Panc1 (cell line): ENCODE data around the gene MEGF11. TPM values are rescaled to one million over a fixed set of nuclear protein-coding genes. Genes with fewer than 3 reads are reported as not detected.

Experiments
- ATAC-seq: fragments of 200-7000 bp; cut with Tn5 transposase; 2 replicates; pipeline ENCODE4 v1.9.1; 2020; ENCODE audit warnings: mild to moderate bottlenecking, moderate library complexity
- BruUV-seq: library from RNA; stranded (reverse); fragments of 400-500 nt; replicated peaks from 2 replicates; lab custom pipeline; 2021; lab: Mats Ljungman, UMichigan
- CTCF ChIA-PET: fragments of 300-600 bp; sonication (Branson Sonifier 250); formaldehyde crosslinking; loops from one replicate; lab custom pipeline; 2022; ENCODE audit warnings: antibody characterized with exemption; lab: Charles Lee
- POLR2A ChIA-PET: fragments of 300-600 bp; sonication (Branson Sonifier 250); formaldehyde crosslinking; loops from one replicate; lab custom pipeline; 2022; ENCODE audit warnings: antibody characterized with exemption; lab: Charles Lee
- DNase-seq: peaks from one replicate; pipeline ENCODE4 v3.0.0-alpha.2; 2010; ENCODE audit warnings: low read depth, low spot score
- H3K27ac ChIP-seq: 2 replicates; pipeline ENCODE4 v1.5.1; 2011; ENCODE audit warnings: mild to moderate bottlenecking, low read length, inconsistent platforms
- H3K27me3 ChIP-seq: fragments of 200-500 bp; sonication (Bioruptor generic); 2 replicates; pipeline ENCODE4 v1.6.0; 2014; ENCODE audit warnings: low read length, inconsistent platforms; ENCODE audit not compliant: control insufficient read depth, insufficient read depth
- H3K36me3 ChIP-seq: fragments of 200-500 bp; sonication (Bioruptor generic); 2 replicates; pipeline ENCODE4 v1.5.1; 2014; ENCODE audit warnings: inconsistent platforms, mild to moderate bottlenecking, low read length, moderate library complexity; ENCODE audit not compliant: control insufficient read depth, insufficient read depth
- H3K4me1 ChIP-seq: 2 replicates; pipeline ENCODE4 v1.5.1; 2011; ENCODE audit warnings: inconsistent platforms, mild to moderate bottlenecking, low read length, moderate library complexity; ENCODE audit not compliant: control insufficient read depth, insufficient read depth
- H3K4me3 ChIP-seq, 2 experiments: 2 replicates each; pipeline ENCODE4 v1.5.1; 2011 to 2012; ENCODE audit warnings: low read depth in 2 of 2, low read length in 2 of 2, mild to moderate bottlenecking in 2 of 2, inconsistent platforms in 1 of 2, moderate library complexity in 1 of 2
- H3K9me3 ChIP-seq: fragments of 200-500 bp; sonication (Bioruptor generic); 2 replicates; pipeline ENCODE4 v1.5.1; 2014; ENCODE audit warnings: low read depth, mild to moderate bottlenecking, inconsistent platforms, low read length, moderate library complexity; ENCODE audit not compliant: control insufficient read depth, insufficient read depth
- POLR2AphosphoS5 ChIP-seq: IDR thresholded peaks from 2 replicates; pipeline ENCODE4 v1.6.1; 2012; ENCODE audit warnings: mild to moderate bottlenecking, low read depth, low read length, moderate library complexity
- SIN3A ChIP-seq: IDR thresholded peaks from 2 replicates; pipeline ENCODE4 v1.6.1; 2012; ENCODE audit warnings: low read depth, mild to moderate bottlenecking, low read length, moderate library complexity, borderline replicate concordance; ENCODE audit not compliant: insufficient read depth
- TCF7L2 ChIP-seq: IDR thresholded peaks from 2 replicates; pipeline ENCODE4 v1.6.1; 2011; ENCODE audit warnings: mild to moderate bottlenecking, low read depth, low read length, inconsistent platforms
- in situ Hi-C: cut with HindIII; loops from 2 replicates; pipeline ENCODE4 v1.10.0; 2016; ENCODE audit warnings: low sequenced_read_pairs, low pct_unique_long_range_greater_than_20kb
- intact Hi-C: fragments of 100-400 bp; cut with micrococcal nuclease; formaldehyde crosslinking; loops from one replicate; pipeline ENCODE4 v1.10.0; 2022; ENCODE audit not compliant: unreplicated experiment
- total RNA-seq: library from RNA; stranded (reverse); gene quantifications from one replicate; pipeline ENCODE4 v1.2.1, GENCODE V29; 2021; ENCODE audit not compliant: unreplicated experiment
- TF ChIP-seq, protein P1 (sequence below), 2 experiments: IDR thresholded peaks; 2 replicates each; pipeline ENCODE4 v1.6.1; 2011 to 2012; ENCODE audit warnings: low read depth in 2 of 2, control low read depth in 1 of 2, low read length in 1 of 2, mild to moderate bottlenecking in 1 of 2, moderate library complexity in 1 of 2; ENCODE audit not compliant: insufficient read depth in 1 of 2
- TF ChIP-seq, protein P2 (sequence below): fragments of 450-650 bp; IDR thresholded peaks from 2 replicates; pipeline ENCODE4 v1.5.1; 2017; ENCODE audit warnings: mild to moderate bottlenecking

Gene MEGF11
- total RNA-seq, 1 experiment from 2014 or later: 0.95 TPM

DNA sequence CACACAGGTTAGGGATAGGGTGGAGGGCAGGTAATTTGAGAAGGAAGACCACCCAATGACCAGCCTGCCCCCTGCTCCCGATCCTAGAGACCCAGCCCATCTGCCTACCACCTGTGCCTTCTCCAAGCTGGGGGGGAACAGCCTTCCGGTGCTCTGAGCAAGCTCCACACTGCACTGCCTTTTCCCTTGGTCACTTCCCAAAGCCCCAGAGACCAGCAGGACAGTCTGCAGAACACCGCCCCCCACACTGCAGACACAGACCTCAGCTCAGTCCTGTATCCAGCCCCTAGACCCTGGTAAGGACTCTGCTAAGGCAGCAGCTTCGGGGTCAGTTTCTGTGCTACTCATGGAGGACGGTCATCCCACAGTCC, 156.9 kb downstream of the MEGF11 start:
- BruUV-seq: no TSS peak

DNA sequence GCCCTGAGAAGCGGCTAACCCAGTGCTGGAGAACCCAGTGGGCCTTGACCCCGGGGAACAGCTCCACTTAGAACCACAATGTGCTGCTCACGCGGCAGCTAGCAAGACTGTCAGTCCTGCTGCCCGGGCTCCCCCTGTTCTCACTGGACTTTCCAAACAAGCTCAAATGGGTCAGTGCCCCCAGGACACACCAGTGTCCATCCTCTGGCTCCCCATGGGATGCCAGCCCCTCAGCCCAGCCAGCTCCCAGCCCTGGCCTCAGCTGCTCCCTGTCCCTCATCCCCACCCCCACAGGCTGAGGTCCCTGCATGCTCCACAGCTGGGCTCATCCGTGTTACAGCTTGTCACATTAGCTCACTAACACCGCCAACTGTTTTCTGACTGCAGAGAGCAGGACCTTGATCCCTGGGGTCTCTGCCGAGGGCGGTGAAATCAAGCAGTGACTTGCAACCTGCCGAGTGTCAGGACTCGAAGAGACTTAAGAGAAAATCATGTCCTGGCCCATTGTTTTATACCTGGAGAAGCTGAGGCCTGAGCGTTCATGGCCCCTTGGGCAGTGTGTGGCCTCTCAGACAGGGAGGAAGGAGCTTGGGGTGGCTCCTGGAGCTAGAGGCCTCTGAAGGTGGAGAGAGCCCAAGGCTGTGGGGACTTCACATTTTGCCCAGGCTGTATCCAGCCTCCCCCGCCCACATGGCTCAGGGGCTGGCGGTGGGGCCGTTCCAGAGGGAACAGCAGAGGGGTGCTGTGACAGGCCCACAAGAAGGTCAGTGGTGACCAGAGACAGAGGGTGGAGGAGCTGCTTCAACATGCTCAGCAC, 157.5 kb downstream of the MEGF11 start:
- BruUV-seq: no TSS peak
- ChIA-PET POLR2A (no interaction called here), CTCF (no interaction called here)
- TF ChIP-seq POLR2AphosphoS5: no peak
- no peak for ATAC-seq
- H3K9me3 ChIP-seq: no peaks in the 10 kb centered on the region
- H3K4me1 ChIP-seq: no peaks in the 10 kb centered on the region
- in situ Hi-C loops: no loop called here
- no peak overlapping the region for H3K27ac ChIP-seq
- no peaks in the 10 kb centered on the region for H3K36me3 ChIP-seq
- DNase-seq: no peak
- intact Hi-C loops: no loop called here
- peaks cover 3% of the 10 kb centered on the region for H3K27me3 ChIP-seq
- no peak overlapping the region for H3K4me3 ChIP-seq

More for the DNA sequence above, 156.9 kb downstream of the MEGF11 start:
- Histone ChIP-seq H3K4me1 (no peaks in the 10 kb centered on the region), H3K36me3 (no peaks in the 10 kb centered on the region), H3K27ac (no peak overlapping the region), H3K9me3 (no peaks in the 10 kb centered on the region), H3K4me3 (no peak overlapping the region), H3K27me3 (peaks cover 3% of the 10 kb centered on the region)
- in situ Hi-C loops (no loop called here), intact Hi-C loops (no loop called here)
- ATAC-seq: no peak
- ChIA-PET CTCF (no interaction called here), POLR2A (no interaction called here)
- TF ChIP-seq SIN3A (no peak), POLR2AphosphoS5 (no peak), TCF7L2 (no peak)
- TF ChIP-seq, protein P1, sequence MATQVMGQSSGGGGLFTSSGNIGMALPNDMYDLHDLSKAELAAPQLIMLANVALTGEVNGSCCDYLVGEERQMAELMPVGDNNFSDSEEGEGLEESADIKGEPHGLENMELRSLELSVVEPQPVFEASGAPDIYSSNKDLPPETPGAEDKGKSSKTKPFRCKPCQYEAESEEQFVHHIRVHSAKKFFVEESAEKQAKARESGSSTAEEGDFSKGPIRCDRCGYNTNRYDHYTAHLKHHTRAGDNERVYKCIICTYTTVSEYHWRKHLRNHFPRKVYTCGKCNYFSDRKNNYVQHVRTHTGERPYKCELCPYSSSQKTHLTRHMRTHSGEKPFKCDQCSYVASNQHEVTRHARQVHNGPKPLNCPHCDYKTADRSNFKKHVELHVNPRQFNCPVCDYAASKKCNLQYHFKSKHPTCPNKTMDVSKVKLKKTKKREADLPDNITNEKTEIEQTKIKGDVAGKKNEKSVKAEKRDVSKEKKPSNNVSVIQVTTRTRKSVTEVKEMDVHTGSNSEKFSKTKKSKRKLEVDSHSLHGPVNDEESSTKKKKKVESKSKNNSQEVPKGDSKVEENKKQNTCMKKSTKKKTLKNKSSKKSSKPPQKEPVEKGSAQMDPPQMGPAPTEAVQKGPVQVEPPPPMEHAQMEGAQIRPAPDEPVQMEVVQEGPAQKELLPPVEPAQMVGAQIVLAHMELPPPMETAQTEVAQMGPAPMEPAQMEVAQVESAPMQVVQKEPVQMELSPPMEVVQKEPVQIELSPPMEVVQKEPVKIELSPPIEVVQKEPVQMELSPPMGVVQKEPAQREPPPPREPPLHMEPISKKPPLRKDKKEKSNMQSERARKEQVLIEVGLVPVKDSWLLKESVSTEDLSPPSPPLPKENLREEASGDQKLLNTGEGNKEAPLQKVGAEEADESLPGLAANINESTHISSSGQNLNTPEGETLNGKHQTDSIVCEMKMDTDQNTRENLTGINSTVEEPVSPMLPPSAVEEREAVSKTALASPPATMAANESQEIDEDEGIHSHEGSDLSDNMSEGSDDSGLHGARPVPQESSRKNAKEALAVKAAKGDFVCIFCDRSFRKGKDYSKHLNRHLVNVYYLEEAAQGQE (IDR thresholded peaks at IDR 0.05; ENCODE audit: insufficient read depth in 1 of 2, low read depth in 2 of 2, low read length in 1 of 2): no peak
- TF ChIP-seq, protein P2, sequence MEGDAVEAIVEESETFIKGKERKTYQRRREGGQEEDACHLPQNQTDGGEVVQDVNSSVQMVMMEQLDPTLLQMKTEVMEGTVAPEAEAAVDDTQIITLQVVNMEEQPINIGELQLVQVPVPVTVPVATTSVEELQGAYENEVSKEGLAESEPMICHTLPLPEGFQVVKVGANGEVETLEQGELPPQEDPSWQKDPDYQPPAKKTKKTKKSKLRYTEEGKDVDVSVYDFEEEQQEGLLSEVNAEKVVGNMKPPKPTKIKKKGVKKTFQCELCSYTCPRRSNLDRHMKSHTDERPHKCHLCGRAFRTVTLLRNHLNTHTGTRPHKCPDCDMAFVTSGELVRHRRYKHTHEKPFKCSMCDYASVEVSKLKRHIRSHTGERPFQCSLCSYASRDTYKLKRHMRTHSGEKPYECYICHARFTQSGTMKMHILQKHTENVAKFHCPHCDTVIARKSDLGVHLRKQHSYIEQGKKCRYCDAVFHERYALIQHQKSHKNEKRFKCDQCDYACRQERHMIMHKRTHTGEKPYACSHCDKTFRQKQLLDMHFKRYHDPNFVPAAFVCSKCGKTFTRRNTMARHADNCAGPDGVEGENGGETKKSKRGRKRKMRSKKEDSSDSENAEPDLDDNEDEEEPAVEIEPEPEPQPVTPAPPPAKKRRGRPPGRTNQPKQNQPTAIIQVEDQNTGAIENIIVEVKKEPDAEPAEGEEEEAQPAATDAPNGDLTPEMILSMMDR: no peak
- DNase-seq: no peak

DNA sequence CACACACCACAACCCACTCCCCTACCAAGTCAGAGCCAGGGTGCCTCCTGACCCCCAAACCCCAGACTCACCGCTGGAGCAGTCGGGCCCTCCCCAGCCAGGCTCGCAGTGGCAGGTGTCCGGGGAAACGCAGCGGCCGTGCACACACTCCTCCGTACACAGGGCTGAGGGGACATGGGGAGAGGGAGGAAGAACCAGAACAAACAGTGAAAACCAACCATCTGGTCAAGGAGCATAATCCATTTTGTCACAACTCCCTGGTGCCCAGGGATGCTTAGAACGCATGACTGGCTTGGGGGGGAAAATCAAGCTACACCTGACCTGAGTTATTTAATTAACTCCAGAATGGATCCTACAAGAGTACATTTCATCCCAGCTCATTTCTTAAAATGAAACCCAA, 159.2 kb downstream of the MEGF11 start:
- H3K27me3 ChIP-seq: peaks cover 3% of the 10 kb centered on the region
- no peaks in the 10 kb centered on the region for H3K9me3 ChIP-seq
- ChIA-PET CTCF (no interaction called here), POLR2A (no interaction called here)
- no peak for DNase-seq
- H3K27ac ChIP-seq: no peak overlapping the region
- no TSS peak for BruUV-seq
- in situ Hi-C loops: no loop called here
- intact Hi-C loops: no loop called here
- H3K4me1 ChIP-seq: no peaks in the 10 kb centered on the region
- no peak for ATAC-seq
- H3K36me3 ChIP-seq: no peaks in the 10 kb centered on the region
- H3K4me3 ChIP-seq: no peak overlapping the region
- TF ChIP-seq TCF7L2: no peak
- no peak for TF ChIP-seq SIN3A
- TF ChIP-seq POLR2AphosphoS5: no peak
- TF ChIP-seq, protein P1 (IDR thresholded peaks at IDR 0.05; ENCODE audit: insufficient read depth in 1 of 2, low read depth in 2 of 2, low read length in 1 of 2): no peak
- TF ChIP-seq, protein P2: no peak
